HG03196 (cell line): ENCODE measurements around the gene TMPRSS13.
"Not testable (repeated sequence)": the region's sequence is repeated elsewhere in the genome, so short reads cannot be mapped to it uniquely, and the experiment has no call there.

Experiments used
- ATAC-seq: cut with Tn5 transposase; IDR thresholded peaks from one replicate; pipeline ENCODE4 v1.9.1; 2021; ENCODE audit not compliant: unreplicated experiment

Gene TMPRSS13

DNA sequence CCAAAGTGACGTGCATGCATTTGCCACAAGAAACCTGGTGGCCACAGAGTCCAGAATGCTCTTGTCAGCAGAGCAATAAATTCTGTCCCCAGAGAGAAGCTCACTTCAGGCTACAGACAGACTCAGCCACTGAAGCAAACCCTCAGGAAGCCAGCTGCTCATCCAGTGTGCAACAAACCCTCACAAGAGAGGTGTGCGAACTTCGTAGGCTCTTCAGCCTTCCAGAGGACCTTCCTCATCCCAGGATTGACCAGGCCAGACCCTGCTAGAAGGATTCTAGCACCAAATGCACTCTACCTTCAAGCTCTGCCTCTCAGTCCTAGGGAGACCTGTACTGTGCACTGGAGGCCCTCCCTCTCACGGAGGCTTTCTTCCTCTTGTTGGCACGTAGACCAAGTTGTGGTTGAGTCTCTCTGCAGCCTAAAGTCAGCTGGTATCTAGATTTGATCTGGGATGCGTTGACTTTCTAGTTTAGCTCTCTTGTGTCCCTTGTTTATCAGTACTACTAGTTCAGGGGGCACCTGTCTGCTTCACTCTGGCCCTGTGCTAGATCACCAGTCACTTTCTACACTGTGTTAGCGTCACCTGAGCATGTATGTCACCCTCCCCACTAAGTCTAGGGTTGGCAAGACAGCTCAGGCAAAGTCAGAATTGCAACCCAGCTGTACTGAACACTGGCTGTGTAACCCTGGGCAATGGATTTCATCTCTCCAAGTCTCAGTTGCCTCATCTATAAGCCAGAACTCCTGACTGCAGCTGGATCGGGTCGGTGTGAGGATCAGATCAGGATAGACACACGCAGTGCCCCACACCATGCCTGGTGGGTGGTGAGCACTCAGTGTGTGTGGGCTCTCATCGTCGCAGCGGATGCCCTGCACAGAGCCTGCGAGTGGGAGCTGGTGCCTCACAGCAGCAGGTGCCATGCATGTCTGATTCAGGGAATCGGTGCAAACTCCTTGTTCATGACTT is 22.1 kb upstream of the TMPRSS13 start:
- ATAC-seq, result no peak

DNA sequence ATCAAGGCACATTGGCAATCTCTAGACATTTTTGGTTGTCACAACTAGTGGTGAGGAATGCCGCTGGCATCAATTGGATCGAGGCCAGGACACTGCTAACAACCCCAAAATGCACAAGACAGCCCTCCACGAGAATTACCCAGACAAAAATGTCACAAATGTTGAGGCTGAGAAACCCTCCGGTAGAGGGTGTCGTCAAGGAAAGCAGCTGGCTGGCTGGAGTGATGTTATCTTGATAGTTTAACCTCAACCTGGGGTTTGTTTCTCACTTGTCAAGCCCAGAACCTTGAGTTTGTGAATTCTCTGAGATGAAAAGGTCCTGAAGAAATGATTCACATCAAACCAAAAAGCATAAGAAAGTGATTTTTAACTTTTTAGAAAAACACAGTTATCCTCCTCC is 21.1 kb upstream of the TMPRSS13 start:
- no peak for ATAC-seq

DNA sequence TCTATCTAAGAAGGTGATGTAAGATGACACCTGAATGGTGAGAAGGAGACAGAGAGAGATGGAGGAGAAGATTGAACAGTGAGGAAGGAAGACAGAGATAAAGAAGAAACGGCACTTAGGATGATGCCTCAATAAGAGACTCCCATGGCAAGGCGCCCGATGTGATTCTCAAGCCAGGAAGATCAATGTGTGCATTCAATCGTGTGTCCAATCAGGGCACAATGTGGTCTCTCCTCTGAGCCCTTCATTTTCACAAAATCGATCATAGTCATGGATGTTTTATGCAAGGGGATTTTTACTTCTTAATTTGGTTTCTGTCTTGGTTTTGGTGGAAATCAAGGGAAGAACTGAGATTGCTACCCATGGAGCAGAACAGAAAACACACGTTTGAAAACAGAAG is 19.9 kb upstream of the TMPRSS13 start:
- no peak for ATAC-seq

DNA sequence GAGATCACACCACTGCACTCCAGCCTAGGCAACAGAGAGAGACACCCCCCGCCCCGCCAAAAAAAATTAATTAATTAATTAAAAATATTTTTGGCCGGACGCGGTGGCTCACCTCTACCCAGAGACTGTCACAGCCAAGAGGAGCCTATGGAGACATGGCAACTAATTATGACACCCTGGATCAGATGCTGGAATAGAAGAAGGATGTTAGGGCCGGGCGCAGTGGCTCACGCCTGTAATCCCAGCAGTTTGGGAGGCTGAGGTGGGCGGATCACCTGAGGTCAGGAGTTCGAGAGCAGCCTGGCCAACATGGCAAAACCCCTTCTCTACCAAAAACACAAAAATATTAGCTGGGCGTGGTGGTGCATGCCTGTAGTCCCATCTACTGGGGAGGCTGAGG is 19.3 kb upstream of the TMPRSS13 start:
- not testable (repeated sequence) for ATAC-seq

DNA sequence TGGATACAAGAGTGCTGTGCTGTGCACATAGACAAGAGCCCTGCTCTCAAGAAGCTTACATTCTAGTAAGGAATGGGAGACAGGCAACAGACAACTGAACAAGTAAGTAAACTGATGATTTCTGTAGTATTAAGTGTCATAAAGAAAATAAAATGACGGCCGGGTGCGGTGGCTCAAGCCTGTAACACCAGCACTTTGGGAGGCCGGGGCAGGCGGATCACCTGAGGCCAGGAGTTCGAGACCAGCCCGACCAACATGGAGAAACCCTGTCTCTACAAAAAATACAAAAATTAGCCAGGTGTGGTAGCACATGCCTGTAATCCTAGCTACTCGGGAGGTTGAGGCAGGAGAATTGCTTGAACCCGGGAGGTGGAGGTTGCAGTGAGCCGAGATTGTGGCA is 18.5 kb upstream of the TMPRSS13 start:
- ATAC-seq, result not testable (repeated sequence)

DNA sequence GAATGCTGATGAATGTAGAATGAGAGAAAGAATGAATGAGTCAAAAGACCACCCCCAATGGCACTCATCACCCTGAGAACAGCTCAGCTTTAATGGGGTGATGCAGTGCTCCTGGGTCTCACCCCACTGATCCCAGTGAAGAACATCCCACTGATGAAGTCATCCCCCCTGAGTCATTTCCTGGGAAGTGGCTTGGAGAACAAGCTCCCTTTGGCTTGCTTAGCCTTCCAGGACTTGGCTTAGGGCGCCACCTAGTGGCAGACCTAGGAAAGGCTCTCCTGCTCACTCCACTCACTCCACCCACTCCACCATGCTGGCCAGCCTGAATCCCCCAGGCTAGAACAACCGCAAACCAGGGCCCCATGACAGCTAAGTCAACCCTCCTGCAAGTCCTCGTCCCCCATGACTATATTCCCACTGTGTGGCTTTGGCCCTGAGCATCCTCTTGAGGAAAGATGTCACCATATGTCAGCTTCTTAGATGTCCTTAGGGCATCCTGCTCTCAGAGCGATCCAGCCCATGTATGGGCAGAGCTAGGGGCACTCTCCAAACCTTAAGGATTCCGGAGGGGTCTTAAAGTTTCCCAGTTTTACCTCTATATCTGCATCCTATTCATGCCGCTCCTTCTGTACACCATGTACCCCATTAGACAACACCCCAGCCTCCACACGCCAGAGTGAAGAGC is 17.8 kb upstream of the TMPRSS13 start:
- peak; percentile 43 for ATAC-seq

DNA sequence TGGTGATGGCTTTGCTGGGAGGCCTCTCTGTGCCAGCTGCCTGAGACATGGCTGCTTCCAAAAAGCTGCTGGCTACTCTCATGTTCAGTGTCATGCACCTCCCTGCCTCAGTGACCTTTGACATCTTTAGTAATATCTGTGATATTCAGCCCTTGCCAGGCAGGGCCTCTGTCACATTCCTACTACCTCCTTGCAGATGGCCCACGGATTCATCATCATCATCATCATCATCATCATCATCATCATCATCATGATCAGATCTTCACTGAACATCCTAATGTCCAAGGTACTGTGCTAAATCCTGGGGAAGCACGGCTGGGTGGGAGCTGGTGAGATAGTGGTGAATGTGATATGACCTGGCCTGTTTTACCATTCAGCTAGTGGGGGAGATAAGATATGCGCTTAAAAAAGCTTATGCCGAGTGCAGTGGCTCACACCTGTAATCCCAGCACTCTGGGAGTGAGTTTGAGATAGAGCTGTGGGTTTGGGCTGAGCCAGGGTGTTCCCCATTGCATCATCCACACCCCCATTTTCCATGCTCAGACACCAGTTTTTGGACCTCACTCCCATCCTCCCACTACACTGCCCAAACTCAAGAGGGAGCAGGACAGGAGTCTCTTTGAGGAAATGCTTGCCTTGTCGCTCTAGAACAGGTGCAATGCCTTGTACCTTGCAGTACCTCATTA is 17.1 kb upstream of the TMPRSS13 start:
- no peak for ATAC-seq

DNA sequence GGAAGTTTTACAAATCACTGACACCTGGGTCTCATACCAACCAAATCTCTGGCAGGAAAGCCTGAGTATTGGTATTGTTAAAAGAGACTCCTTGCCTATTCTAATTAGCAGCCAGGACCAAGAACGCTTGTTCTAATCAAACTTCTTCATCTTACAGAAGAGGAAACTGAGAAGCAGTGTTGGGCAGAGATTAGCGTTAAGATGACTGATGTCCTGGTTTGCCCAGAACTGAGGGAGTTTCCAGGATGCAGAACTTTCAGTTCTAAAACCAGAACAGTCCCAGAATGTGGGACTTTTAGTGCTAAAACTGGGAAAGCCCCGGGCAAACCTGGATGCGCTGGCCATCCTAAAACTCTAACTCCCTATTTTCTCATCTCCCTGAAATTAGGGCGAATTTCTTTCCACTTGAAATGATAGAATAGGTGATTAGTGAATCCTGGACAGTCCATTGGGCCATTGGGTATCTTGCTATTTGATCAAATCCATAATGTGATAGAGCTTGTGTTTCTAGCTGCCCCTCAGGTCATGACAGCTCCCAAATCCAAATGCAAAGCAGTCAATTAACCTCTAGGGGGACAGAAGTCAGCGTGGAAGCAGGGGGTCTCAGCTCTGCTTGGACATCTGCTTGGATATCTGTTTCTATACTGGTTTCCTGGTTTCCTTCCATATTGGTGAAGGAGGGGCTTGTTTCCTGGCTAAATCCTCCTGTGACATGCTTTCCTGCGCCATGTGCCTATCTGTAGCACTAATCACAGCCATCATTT is 16.0 kb upstream of the TMPRSS13 start:
- ATAC-seq, result no peak

DNA sequence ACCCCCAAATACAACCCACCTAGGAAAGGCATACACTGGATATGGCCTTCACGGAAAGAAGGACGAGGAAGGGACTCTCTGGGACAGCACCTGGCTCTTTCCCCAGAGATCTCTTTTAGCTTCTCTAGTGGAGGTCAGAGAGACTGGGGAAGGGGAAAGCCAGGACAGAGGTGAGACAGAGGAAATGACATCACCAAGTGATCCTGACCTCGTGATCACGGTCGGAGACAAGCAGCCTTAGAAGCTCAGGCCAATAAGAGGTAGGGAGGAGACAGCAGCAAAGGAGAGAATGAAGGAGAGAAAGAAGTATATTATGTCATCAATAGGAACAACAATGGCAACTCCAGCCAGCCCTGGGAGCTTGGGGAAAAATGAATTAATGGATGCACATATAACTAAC is 15.4 kb upstream of the TMPRSS13 start:
- ATAC-seq, result no peak

DNA sequence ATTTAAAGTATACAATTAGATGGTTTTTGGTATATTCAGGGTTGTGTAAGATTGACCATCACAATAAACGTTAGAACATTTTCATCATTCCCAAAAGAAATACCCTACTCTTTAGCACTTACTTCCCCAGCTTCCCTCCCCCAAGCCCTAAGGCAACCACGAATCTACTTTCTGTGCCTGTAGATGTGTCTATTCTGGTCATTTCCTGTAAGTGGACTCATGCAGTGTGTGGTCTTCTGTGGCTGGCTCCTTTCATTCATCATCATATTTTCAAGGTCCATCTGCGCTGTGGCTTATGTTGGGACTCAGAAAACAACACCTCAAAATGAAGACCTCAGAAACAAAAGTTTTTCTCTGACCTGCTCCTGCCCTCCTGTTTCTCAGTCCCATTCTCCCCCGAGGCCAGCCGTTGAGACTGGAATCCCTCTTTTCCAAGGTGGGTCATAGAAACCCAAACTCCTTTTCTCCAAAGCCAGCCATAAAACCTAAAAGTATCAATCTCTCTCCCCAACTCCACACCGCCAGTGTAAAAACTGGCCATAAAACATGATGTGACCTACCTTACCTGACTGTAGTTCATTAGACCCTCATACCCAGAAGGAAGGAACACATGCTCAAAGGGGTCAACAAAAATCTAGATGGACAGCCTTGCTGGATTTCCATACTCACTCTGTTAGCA is 12.9 kb upstream of the TMPRSS13 start:
- no peak for ATAC-seq

DNA sequence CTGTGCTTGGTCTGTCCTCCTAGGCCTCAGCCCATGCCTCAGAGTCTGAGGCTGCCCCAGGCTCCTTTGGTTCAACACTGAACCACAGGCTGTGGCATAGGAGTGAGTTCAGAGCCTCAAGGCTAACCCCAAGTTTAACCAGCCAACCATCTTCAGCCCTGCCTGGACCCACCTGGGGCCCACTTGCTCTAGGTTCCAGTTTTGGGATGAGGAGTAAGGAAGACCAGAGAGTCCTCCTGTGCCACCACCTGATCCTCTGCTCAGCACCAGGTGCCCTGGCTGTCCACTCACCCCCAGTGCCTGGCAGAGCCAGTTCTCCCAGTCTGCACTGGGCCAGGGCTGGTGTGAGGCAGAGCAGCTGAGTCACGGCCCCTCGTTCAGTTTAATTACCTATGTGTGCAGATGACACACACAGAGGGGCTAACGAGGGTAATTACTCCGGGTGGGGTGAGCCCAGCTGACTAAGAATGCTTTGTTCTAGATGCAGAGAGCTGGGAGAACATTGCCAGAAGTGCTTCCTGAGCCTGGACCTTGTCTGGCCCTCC is 12.0 kb upstream of the TMPRSS13 start:
- ATAC-seq, result no peak

DNA sequence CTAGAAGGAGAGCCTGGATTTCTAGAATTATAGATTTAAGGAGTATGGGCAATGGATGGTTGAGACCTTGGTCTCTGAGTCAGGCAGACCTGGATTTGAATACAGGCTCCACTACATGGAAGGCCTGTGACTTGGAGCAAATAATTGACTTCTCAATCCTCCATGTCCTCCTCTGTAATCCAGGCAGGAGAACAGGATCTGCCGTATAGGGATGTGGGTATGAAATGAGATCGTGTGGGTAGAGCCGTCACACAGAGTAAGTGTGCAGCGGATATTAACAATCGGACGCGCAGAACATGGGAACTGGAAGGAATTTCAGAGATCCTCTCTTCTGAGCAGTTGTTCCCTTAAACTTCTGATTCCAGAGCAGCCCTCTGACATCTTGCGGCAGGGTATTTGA is 11.5 kb upstream of the TMPRSS13 start:
- no peak for ATAC-seq

DNA sequence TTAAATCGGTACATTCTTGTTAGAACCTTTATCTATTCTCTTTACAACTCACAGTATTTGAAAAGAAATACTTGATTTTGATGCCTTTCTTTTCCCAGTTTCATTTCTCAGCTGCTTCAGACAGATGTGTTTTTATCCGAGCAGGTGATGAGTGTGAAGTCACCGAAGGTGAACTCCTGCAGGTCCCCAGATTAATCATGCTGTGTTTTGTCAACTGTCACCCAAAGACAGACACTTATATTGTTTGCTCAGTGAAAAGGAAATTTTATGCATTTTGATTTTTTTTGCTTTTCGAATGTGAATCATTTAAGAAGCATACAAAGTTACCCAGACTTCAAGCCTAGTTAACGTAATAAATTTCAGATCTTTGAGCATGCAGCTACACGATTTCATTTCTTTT is 7.8 kb upstream of the TMPRSS13 start:
- ATAC-seq, result no peak

DNA sequence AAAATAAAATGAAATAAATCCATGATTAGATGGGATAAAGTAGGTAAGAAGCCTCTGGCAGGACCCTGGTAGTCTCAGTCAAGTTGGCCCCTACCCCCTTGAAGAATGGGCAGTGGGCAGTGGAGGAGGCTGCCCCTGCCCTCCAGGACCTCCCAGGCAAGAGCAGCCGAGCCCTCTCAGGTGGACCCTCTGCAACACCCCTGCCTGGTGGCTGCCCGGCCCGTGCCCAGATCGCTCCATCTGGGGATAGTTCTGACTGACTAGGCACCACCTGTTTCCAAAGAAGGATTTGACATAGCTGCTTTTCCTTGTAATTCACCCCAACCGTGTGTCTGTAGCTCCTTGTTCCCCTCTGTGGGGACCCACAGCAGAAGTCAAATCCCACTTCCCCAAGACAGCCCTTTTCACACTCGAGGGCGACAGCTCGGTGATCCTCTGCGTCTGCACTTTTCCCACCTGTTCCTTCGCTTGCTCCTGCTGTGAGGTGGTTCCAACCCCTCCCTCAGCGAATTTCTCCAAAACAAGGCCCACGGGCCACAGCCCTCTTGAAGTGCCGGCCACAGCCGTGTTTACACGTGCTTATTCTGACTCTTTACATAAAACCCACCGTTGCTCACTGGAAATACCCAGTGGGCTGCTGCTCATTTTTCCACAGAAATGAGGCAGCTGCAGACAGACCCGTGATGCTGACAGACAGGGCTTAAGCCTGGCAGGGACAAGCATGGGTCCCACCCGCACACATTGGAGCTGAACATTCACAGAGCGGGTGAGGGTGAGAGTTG is 5.5 kb upstream of the TMPRSS13 start:
- no peak for ATAC-seq

DNA sequence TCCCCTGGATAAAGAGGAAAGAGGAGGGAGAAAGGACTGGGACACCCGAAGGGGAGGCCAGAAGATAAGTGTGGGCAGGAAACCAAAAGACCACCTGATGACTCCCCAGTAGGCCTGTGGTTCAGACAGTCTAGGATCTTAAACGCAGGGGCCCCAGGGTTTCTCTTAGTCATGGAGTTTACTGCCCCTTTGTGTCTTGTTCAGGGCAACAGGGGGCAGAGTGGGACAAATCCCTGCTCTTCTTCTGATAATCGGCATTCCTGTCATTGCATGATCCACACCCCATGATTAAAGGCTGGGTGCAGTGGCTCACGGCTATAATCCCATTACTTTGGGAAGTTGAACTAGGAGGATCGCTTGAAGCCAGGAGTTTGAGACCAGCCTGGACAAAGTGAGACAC is 4.7 kb upstream of the TMPRSS13 start:
- no peak for ATAC-seq

DNA sequence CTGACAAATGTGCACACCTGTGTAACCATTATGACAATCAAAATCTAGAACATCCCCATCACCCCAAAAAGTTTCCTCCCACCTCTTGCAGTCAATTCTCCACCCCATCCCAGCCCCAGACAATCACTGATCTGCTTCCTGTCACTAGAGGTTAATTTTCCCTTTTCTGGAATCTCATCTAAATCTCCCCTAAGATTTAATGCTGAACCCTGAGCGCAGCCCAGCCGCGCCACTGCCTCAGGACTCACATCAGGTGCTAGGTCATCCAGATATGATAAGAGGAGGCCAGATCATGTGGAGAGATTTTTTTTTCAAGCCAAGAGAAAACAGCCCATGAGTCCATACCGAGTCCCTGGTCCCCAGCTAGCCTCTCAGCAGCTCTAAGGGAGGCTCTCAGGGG is 4.3 kb upstream of the TMPRSS13 start:
- no peak for ATAC-seq

DNA sequence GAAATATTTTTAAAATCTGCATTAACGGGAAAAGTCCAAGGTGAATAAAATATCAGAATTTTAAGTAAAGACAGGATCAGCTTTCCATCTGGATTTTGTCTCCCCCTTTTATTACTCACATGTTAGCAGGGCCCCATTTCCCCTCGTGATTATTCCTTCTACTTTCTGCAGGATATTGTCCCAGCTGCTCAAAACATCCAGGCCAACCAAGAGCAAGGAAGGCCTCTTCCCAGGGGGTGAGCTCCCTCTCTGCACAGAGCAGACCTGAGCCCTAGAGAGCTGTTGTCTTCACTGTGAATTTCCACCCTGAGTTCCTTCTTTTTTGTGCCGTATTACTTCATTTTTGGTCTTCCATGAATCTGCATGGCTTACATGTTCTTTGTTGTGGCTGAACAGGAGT is 3.7 kb upstream of the TMPRSS13 start:
- no peak for ATAC-seq

DNA sequence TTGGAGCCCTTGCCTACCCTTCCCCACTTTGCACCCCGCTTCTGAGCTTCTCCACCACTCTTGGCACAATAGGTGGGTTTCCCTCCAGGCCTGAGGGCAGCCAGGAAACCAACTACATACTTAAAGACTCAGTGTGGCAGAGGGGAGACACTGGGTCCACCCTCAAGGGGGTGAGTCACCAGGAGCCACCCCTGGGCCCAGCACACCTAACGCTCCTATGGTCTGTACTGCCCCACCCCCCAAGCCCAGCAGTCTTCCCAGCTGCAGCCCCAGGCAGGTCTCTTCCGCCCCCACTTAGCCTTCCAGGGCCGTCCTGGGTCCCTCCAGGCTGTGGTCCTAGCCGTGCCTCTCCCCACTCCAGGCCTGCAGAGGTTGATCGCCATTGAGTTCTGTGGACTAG is 3.2 kb upstream of the TMPRSS13 start:
- no peak for ATAC-seq

DNA sequence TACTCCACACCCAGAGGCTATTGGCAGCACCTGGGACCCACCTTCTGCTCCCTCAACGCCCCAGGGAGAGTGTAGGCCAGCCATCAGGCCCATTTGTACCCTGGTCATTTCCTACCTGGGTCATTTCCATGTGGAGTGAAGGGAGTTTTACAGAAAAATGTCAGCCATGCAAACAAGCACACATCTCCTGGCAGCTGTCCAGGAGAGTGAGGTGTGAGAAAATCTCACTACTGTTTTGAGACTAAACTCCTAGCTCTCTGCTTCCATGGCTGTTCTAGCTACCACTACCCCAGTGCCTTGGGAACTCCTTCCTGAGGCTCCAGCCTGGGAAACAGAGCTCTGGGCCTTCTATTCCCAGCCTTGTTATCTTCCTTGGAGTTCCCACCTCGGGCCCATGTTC is 2.8 kb upstream of the TMPRSS13 start:
- no peak for ATAC-seq
